ENCODE data around the gene TRIM62.

Gene TRIM62

GRCh38 chr1:33220676-33221384 is 39.0 kb upstream of the TRIM62 start:
- H3K4me3 ChIP-seq (replicated peaks; ENCODE audit: low read depth, low read length): no peak overlapping the region
- no peak for TF ChIP-seq CTCF (IDR thresholded peaks at IDR 0.05; ENCODE audit: low read depth, low read length, missing control alignments)
- DNase-seq (ENCODE audit: extremely low read depth, low read depth): no peak

DNA sequence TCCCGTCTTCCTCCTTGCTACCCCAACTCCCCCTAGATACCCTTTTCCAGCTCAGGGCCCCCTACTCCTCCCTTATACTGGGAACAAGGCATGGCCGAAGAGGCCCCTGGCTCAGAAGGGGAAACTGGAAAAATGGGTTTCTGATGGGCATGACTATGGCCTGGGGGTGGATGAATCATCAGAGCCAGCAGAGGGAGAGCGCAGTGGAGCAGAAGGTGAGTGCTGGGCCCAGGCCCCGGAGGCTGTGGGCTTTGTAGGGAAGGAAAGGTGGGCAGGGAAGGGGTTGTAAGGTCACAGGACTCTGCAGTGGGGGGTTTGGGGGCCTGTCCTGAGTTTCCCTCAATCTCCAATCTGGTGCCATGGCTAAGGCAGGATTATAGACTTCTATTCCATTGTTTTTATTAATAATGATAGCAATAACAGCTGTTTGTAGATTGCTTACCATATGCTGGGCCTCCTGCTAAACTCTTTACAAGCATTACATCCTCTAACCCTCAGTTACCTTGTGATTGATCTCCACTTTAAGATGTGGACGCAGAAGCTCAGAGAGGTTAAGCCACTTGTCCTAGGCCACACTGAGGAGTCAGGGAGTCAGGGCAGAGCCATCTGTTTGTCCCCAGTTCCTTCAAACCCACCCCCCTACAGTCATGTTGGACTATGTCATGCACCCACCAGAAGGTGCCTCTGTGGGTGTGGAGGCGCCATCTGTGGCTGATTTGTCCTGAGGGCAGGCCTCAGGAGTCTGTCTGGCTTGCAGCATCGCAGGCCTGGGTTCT is 38.2 kb upstream of the TRIM62 start:
- TF ChIP-seq CTCF (IDR thresholded peaks at IDR 0.05; ENCODE audit: low read depth, low read length, missing control alignments): no peak
- H3K4me3 ChIP-seq (replicated peaks; ENCODE audit: low read depth, low read length): no peak overlapping the region
- DNase-seq (ENCODE audit: extremely low read depth, low read depth): no peak

- H3K4me3 ChIP-seq (replicated peaks; ENCODE audit: low read depth, low read length): no peak overlapping the region
- no peak for DNase-seq (ENCODE audit: extremely low read depth, low read depth)
- no peak for TF ChIP-seq CTCF (IDR thresholded peaks at IDR 0.05; ENCODE audit: low read depth, low read length, missing control alignments)
Measured at GRCh38 chr1:33211972-33212371, 30.1 kb upstream of the TRIM62 start.

- no peak overlapping the region for H3K4me3 ChIP-seq (replicated peaks; ENCODE audit: low read depth, low read length)
- DNase-seq (ENCODE audit: extremely low read depth, low read depth): no peak
- no peak for TF ChIP-seq CTCF (IDR thresholded peaks at IDR 0.05; ENCODE audit: low read depth, low read length, missing control alignments)
Measured at GRCh38 chr1:33206340-33206739, 24.5 kb upstream of the TRIM62 start.

- TF ChIP-seq CTCF (IDR thresholded peaks at IDR 0.05; ENCODE audit: low read depth, low read length, missing control alignments): no peak
- DNase-seq (ENCODE audit: extremely low read depth, low read depth): no peak
- no peak overlapping the region for H3K4me3 ChIP-seq (replicated peaks; ENCODE audit: low read depth, low read length)
Measured at GRCh38 chr1:33195556-33195955, 13.7 kb upstream of the TRIM62 start.

GRCh38 chr1:33191731-33192275 is 10.0 kb upstream of the TRIM62 start:
- no peak for TF ChIP-seq CTCF (IDR thresholded peaks at IDR 0.05; ENCODE audit: low read depth, low read length, missing control alignments)
- no peak overlapping the region for H3K4me3 ChIP-seq (replicated peaks; ENCODE audit: low read depth, low read length)
- no peak for DNase-seq (ENCODE audit: extremely low read depth, low read depth)

All from HFF-Myc (cell line).